SKM-1 treated with dmso at 0.1 percent for 144 hours (cell line): ENCODE measurements around the gene SERPINB6.
"Not testable (repeated sequence)": the region's sequence is repeated elsewhere in the genome, so short reads cannot be mapped to it uniquely, and the experiment has no call there.

Experiments used
- DNase-seq: peaks from one replicate; lab custom pipeline; 2025; ENCODE audit not compliant: unreplicated experiment; lab: John Stamatoyannopoulos, UW

SERPINB6 gene

GRCh38 chr6:2959909-2960719 lies 11.3 kb downstream of the SERPINB6 start:
- DNase-seq: no peak

GRCh38 chr6:2958776-2959175 lies 12.6 kb downstream of the SERPINB6 start:
- DNase-seq: no peak

GRCh38 chr6:2958331-2958711 lies 13.0 kb downstream of the SERPINB6 start:
- no peak for DNase-seq

GRCh38 chr6:2957696-2958330 lies 13.6 kb downstream of the SERPINB6 start:
- no peak for DNase-seq

GRCh38 chr6:2956930-2957685 lies 14.3 kb downstream of the SERPINB6 start:
- no peak for DNase-seq

- no peak for DNase-seq
These were observed 18.3 kb downstream of the SERPINB6 start for GRCh38 chr6:2953098-2953497.

GRCh38 chr6:2952557-2953095 lies 18.7 kb downstream of the SERPINB6 start:
- DNase-seq: peak; percentile 15

- no peak for DNase-seq
These were observed 19.6 kb downstream of the SERPINB6 start for GRCh38 chr6:2951728-2952127.

GRCh38 chr6:2950713-2951112 lies 20.7 kb downstream of the SERPINB6 start:
- DNase-seq: no peak

GRCh38 chr6:2949536-2950083 lies 21.8 kb downstream of the SERPINB6 start:
- DNase-seq: no peak

GRCh38 chr6:2949121-2949520 lies 22.2 kb downstream of the SERPINB6 start:
- DNase-seq: no peak

- no peak for DNase-seq
These were observed 22.9 kb downstream of the SERPINB6 start for GRCh38 chr6:2948228-2949025.

- DNase-seq: no peak
These were observed 23.9 kb downstream of the SERPINB6 start for GRCh38 chr6:2947445-2947844.

GRCh38 chr6:2945153-2945452 lies 26.3 kb downstream of the SERPINB6 start:
- DNase-seq: no peak

GRCh38 chr6:2944405-2945152 lies 26.8 kb downstream of the SERPINB6 start:
- no peak for DNase-seq

GRCh38 chr6:2943564-2943955 lies 27.8 kb downstream of the SERPINB6 start:
- no peak for DNase-seq

GRCh38 chr6:2942914-2943563 lies 28.3 kb downstream of the SERPINB6 start:
- DNase-seq: no peak

GRCh38 chr6:2942116-2942515 lies 29.3 kb downstream of the SERPINB6 start:
- not testable (repeated sequence) for DNase-seq

- DNase-seq: no peak
These were observed 30.5 kb downstream of the SERPINB6 start for GRCh38 chr6:2940851-2941250.
